BLaER1 (cell line): Measurements from ENCODE around the gene CNNM2.
A peak's percentile ranks its signal among the peaks of the same experiment; 100 is the strongest.

Experiments used
- H3K27ac ChIP-seq: shearing (Covaris generic); formaldehyde crosslinking; 2 replicates; pipeline ENCODE4 v1.8.1; 2022
- H3K27me3 ChIP-seq: shearing (Covaris generic); formaldehyde crosslinking; 2 replicates; pipeline ENCODE4 v1.8.1; 2022
- H3K36me3 ChIP-seq: shearing (Covaris generic); formaldehyde crosslinking; 2 replicates; pipeline ENCODE4 v1.8.1; 2022
- H3K4me1 ChIP-seq: shearing (Covaris generic); formaldehyde crosslinking; 2 replicates; pipeline ENCODE4 v1.8.1; 2022
- H3K4me2 ChIP-seq: shearing (Covaris generic); formaldehyde crosslinking; 2 replicates; pipeline ENCODE4 v1.8.1; 2022
- H3K4me3 ChIP-seq: shearing (Covaris generic); formaldehyde crosslinking; 2 replicates; pipeline ENCODE4 v1.8.1; 2022
- H3K9ac ChIP-seq: shearing (Covaris generic); formaldehyde crosslinking; 2 replicates; pipeline ENCODE4 v1.8.1; 2022
- H3K9me3 ChIP-seq: shearing (Covaris generic); formaldehyde crosslinking; 2 replicates; pipeline ENCODE4 v1.8.1; 2022
- H4K20me1 ChIP-seq: shearing (Covaris generic); formaldehyde crosslinking; 2 replicates; pipeline ENCODE4 v1.8.1; 2022
- Cebpa-rat ChIP-seq: shearing (Covaris generic); IDR thresholded peaks from 2 replicates; pipeline ENCODE4 v1.8.1; 2022

The CNNM2 gene

GRCh38 chr10:102894466-102895213 is 23.5 kb upstream of the CNNM2 start:
- H3K27me3 ChIP-seq: no peaks in the 10 kb centered on the region
- H3K27ac ChIP-seq: no peak overlapping the region
- no peak overlapping the region for H3K4me2 ChIP-seq
- H4K20me1 ChIP-seq: no peaks in the 10 kb centered on the region
- TF ChIP-seq Cebpa-rat: no peak
- no peaks in the 10 kb centered on the region for H3K4me1 ChIP-seq
- no peaks in the 10 kb centered on the region for H3K9me3 ChIP-seq
- H3K9ac ChIP-seq: no peak overlapping the region
- H3K4me3 ChIP-seq: no peak overlapping the region
- H3K36me3 ChIP-seq: peaks cover 69% of the 10 kb centered on the region

GRCh38 chr10:102900006-102900405 is 18.1 kb upstream of the CNNM2 start:
- no peaks in the 10 kb centered on the region for H4K20me1 ChIP-seq
- H3K27me3 ChIP-seq: no peaks in the 10 kb centered on the region
- no peak overlapping the region for H3K9ac ChIP-seq
- no peak overlapping the region for H3K4me3 ChIP-seq
- H3K27ac ChIP-seq: no peak overlapping the region
- peaks cover 46% of the 10 kb centered on the region for H3K36me3 ChIP-seq
- no peaks in the 10 kb centered on the region for H3K4me1 ChIP-seq
- no peak for TF ChIP-seq Cebpa-rat
- H3K4me2 ChIP-seq: no peak overlapping the region
- no peaks in the 10 kb centered on the region for H3K9me3 ChIP-seq

- no peak overlapping the region for H3K9ac ChIP-seq
- H3K4me3 ChIP-seq: no peak overlapping the region
- no peaks in the 10 kb centered on the region for H3K27me3 ChIP-seq
- H3K4me1 ChIP-seq: no peaks in the 10 kb centered on the region
- no peaks in the 10 kb centered on the region for H3K9me3 ChIP-seq
- no peak overlapping the region for H3K4me2 ChIP-seq
- peaks cover 24% of the 10 kb centered on the region for H3K36me3 ChIP-seq
- no peaks in the 10 kb centered on the region for H4K20me1 ChIP-seq
- TF ChIP-seq Cebpa-rat: no peak
- no peak overlapping the region for H3K27ac ChIP-seq
Observed at GRCh38 chr10:102904346-102904745, 13.7 kb upstream of the CNNM2 start.

GRCh38 chr10:102906507-102906906 is 11.6 kb upstream of the CNNM2 start:
- Histone ChIP-seq H3K36me3 (0 out of 2 replicates have a peak, but pooled peaks cover 11% of the 10 kb centered on the region), H3K4me2 (no peak overlapping the region), H3K27me3 (no peaks in the 10 kb centered on the region), H3K9ac (no peak overlapping the region), H3K4me1 (no peaks in the 10 kb centered on the region), H3K4me3 (no peak overlapping the region), H4K20me1 (no peaks in the 10 kb centered on the region), H3K9me3 (no peaks in the 10 kb centered on the region), H3K27ac (no peak overlapping the region)
- TF ChIP-seq Cebpa-rat: no peak

GRCh38 chr10:102914781-102915180 is 3.3 kb upstream of the CNNM2 start:
- Histone ChIP-seq H3K4me2 (no peak overlapping the region), H3K36me3 (no peaks in the 10 kb centered on the region), H3K4me3 (no peak overlapping the region), H3K9ac (no peak overlapping the region), H3K27ac (no peak overlapping the region), H3K27me3 (no peaks in the 10 kb centered on the region), H3K9me3 (no peaks in the 10 kb centered on the region), H3K4me1 (peaks cover 15% of the 10 kb centered on the region), H4K20me1 (no peaks in the 10 kb centered on the region)
- no peak for TF ChIP-seq Cebpa-rat

- H3K4me3 ChIP-seq: no peak overlapping the region
- no peaks in the 10 kb centered on the region for H3K27me3 ChIP-seq
- no peaks in the 10 kb centered on the region for H3K36me3 ChIP-seq
- no peak overlapping the region for H3K27ac ChIP-seq
- H3K9ac ChIP-seq: no peak overlapping the region
- no peak overlapping the region for H3K4me2 ChIP-seq
- H4K20me1 ChIP-seq: peaks cover 7% of the 10 kb centered on the region; the same call in 1 of the 2 replicates
- peaks cover 29% of the 10 kb centered on the region for H3K4me1 ChIP-seq
- no peaks in the 10 kb centered on the region for H3K9me3 ChIP-seq
- no peak for TF ChIP-seq Cebpa-rat
Observed at GRCh38 chr10:102916173-102916572, 1.9 kb upstream of the CNNM2 start.

GRCh38 chr10:102917314-102917961 is 656 bp upstream of the CNNM2 start:
- peak overlapping the region; percentile 78 for H3K27ac ChIP-seq
- no peaks in the 10 kb centered on the region for H3K27me3 ChIP-seq
- peak overlapping the region; percentile 96 for H3K4me2 ChIP-seq
- peaks cover 8% of the 10 kb centered on the region; the same call in 1 of the 2 replicates for H4K20me1 ChIP-seq
- H3K4me3 ChIP-seq: peak overlapping the region; percentile 91
- peak overlapping the region; percentile 78 for H3K9ac ChIP-seq
- peaks cover 40% of the 10 kb centered on the region for H3K4me1 ChIP-seq
- no peaks in the 10 kb centered on the region for H3K36me3 ChIP-seq
- no peaks in the 10 kb centered on the region for H3K9me3 ChIP-seq
- no peak for TF ChIP-seq Cebpa-rat

GRCh38 chr10:102918817-102919245 is 737 bp downstream of the CNNM2 start:
- no peak for TF ChIP-seq Cebpa-rat
- Histone ChIP-seq H3K27me3 (no peaks in the 10 kb centered on the region), H3K9ac (peak overlapping the region; percentile 92), H3K4me3 (peak overlapping the region; percentile 91), H3K4me2 (peak overlapping the region; percentile 96), H4K20me1 (peaks cover 8% of the 10 kb centered on the region; the same call in 1 of the 2 replicates), H3K4me1 (peaks cover 50% of the 10 kb centered on the region), H3K9me3 (no peaks in the 10 kb centered on the region), H3K36me3 (no peaks in the 10 kb centered on the region), H3K27ac (peak overlapping the region; percentile 88)

- H3K27ac ChIP-seq: no peak overlapping the region
Observed at GRCh38 chr10:102919246-102919959, 1.3 kb downstream of the CNNM2 start.

More at GRCh38 chr10:102919246-102919959, 1.3 kb downstream of the CNNM2 start:
- Histone ChIP-seq H3K4me2 (peak overlapping the region; percentile 96), H3K4me3 (peak overlapping the region; percentile 91), H3K9me3 (no peaks in the 10 kb centered on the region), H4K20me1 (peaks cover 8% of the 10 kb centered on the region; the same call in 1 of the 2 replicates), H3K9ac (peak overlapping the region; percentile 92), H3K36me3 (no peaks in the 10 kb centered on the region), H3K4me1 (peaks cover 50% of the 10 kb centered on the region), H3K27me3 (no peaks in the 10 kb centered on the region)
- no peak for TF ChIP-seq Cebpa-rat
